H1 (cell line): ENCODE results near the gene SRCIN1.

ENCODE experiments used
- CHD2 ChIP-seq: IDR thresholded peaks from 2 replicates; pipeline ENCODE4 v1.6.1; 2012; ENCODE audit warnings: low read length, improper control_type of control experiment
- CTCF ChIP-seq, 3 experiments: IDR thresholded peaks; 1 replicate in 2 of 3; 2 replicates in 1 of 3; pipeline versions ENCODE4 v1.5.1 to v1.6.1; 2011; ENCODE audit warnings: low read length in 3 of 3, mild to moderate bottlenecking in 3 of 3, inconsistent platforms in 2 of 3, low read depth in 1 of 3, moderate library complexity in 1 of 3; ENCODE audit not compliant: insufficient read depth in 1 of 3; ENCODE audit errors: control extremely low read depth in 1 of 3
- POLR2A ChIP-seq, 2 experiments: IDR thresholded peaks; 1 replicate in 1 of 2; 2 replicates in 1 of 2; pipeline ENCODE4 v1.6.1; 2011; ENCODE audit warnings: low read depth in 2 of 2, low read length in 2 of 2, mild to moderate bottlenecking in 2 of 2; ENCODE audit errors: control extremely low read depth in 1 of 2
- RAD21 ChIP-seq, 2 experiments: IDR thresholded peaks in 1 of 2; conservative IDR thresholded peaks in 1 of 2; 2 replicates each; pipeline ENCODE4 v1.6.1; 2011; ENCODE audit warnings: low read depth in 2 of 2, low read length in 2 of 2, improper control_type of control experiment in 1 of 2, inconsistent platforms in 1 of 2, mild to moderate bottlenecking in 1 of 2, moderate library complexity in 1 of 2

- no peak for TF ChIP-seq CTCF (IDR thresholded peaks at IDR 0.05; ENCODE audit: control extremely low read depth in 1 of 3, insufficient read depth in 1 of 3, low read depth in 1 of 3, low read length in 3 of 3)
- TF ChIP-seq CHD2: no peak
- no peak for TF ChIP-seq RAD21 (IDR thresholded peaks at IDR 0.05 in 1 of 2, conservative IDR thresholded peaks at IDR 0.05 in 1 of 2; ENCODE audit: low read depth in 2 of 2, low read length in 2 of 2)
- no peak for TF ChIP-seq POLR2A (IDR thresholded peaks at IDR 0.05; ENCODE audit: control extremely low read depth in 1 of 2, low read depth in 2 of 2, low read length in 2 of 2)
These were observed 19.0 kb downstream of the SRCIN1 start for GRCh38 chr17:38586788-38587187.
